ENCODE data around the gene SULT1B1. TPM values are rescaled to one million over a fixed set of nuclear protein-coding genes. Genes with fewer than 3 reads are reported as not detected.
"Not testable (repeated sequence)": the region's sequence is repeated elsewhere in the genome, so short reads cannot be mapped to it uniquely, and the experiment has no call there.

Gene SULT1B1
- not detected in 2 replicates for total RNA-seq (2014; rRNA removed; shearing (Covaris generic))

DNA sequence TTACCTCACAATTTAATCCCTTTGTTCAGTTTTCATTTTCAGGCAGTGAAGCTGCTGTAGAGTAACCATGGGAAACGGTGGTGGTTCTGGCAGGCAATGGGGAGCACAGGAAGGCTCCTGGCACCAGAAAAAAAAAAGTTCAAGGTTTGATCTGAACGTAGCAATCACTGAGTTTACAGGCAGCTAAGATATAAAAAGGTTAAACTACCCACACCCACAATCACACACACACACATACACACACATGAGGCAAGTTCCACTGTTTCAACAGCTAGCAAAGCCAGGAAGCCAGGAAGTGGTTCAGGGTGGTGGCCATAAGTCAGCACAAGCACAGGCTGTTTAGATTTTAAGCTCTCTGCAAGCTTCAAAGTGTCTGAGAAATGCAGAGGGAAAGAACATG, at the start of gene SULT1B1:
Gene SULT1B1 (minus strand): TSS at position 166 of the 400 bp plus-strand sequence. CDS start 5,403 bp downstream, outside the sequence.
- H3K36me3 ChIP-seq (replicated peaks; ENCODE audit: control insufficient read depth, insufficient read depth, low read length) = no peaks in the 10 kb centered on the region
- DNase-seq = no peak
- no peaks in the 10 kb centered on the region for H3K27me3 ChIP-seq (ENCODE audit: control insufficient read depth, insufficient read depth, low read length)
- no peak within 1 kb of the TSS for H3K4me3 ChIP-seq (ENCODE audit: insufficient read depth, low read depth, low read length)

DNA sequence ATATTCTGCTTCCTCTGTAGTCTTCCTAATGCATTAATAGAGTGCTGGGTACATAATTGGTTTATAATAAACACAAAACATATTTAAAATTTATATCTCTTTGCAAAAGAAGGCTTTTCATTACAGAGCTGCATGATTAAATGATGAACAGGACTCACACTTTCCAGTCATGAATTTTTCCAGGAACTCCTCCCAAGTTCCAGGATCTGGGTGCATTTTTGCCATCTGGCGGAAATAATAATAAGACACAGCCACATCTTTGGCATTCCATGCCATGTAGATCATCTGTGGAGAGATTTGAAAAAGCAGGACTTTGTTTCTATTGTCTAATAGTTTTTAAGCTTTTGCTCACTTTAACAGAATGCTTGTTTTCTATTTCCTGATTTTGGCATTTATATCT, 40.2 kb upstream of the SULT1B1 start:
- H3K4me3 ChIP-seq (ENCODE audit: insufficient read depth, low read depth, low read length) = no peak overlapping the region
- no peak for DNase-seq

DNA sequence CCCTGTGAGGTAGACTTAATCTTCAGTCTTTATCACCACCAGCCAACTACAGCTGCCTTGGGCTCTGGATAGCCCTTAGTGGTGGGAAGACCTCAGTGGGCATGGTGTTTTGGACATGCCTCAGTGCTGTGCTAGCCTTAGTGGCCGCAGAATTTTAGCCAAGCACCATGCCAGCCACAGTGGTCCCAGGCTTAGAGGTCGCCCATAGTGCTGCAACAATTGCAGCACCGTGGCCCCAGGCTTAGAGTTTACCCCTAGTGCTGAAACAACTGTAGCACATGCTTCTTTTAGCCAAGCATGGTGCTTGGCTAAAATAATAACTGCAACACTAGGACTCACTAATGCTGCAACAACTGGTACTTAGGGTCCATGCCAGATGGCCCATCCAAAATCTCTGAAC, 38.9 kb upstream of the SULT1B1 start:
- no peak for DNase-seq
- Histone ChIP-seq H3K4me3 (ENCODE audit: insufficient read depth, low read depth, low read length) (no peak overlapping the region), H3K36me3 (replicated peaks; ENCODE audit: control insufficient read depth, insufficient read depth, low read length) (no peaks in the 10 kb centered on the region), H3K27me3 (ENCODE audit: control insufficient read depth, insufficient read depth, low read length) (no peaks in the 10 kb centered on the region)

More for the DNA sequence above, 40.2 kb upstream of the SULT1B1 start:
- no peaks in the 10 kb centered on the region for H3K27me3 ChIP-seq (ENCODE audit: control insufficient read depth, insufficient read depth, low read length)
- no peaks in the 10 kb centered on the region for H3K36me3 ChIP-seq (replicated peaks; ENCODE audit: control insufficient read depth, insufficient read depth, low read length)

DNA sequence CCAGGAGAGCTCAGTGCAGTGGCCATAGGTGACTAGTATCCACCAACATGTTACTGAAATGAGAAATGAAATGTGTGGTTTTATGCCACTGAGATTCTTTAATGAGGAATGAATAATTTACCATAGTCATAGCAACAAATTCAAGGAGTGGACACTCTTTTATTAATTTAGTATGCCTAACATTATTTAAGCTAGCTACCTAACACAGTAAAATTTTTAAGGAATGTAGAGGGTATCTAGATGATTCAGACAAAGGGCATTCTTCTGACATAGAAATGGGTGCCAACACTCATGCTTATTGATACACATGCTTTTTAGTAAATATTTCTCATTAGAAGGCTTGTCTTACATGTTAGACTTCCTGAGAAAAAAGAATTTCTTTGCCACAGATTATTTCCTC, 33.3 kb upstream of the SULT1B1 start:
- DNase-seq = no peak
- H3K27me3 ChIP-seq (ENCODE audit: control insufficient read depth, insufficient read depth, low read length) = no peaks in the 10 kb centered on the region
- no peak overlapping the region for H3K4me3 ChIP-seq (ENCODE audit: insufficient read depth, low read depth, low read length)
- H3K36me3 ChIP-seq (replicated peaks; ENCODE audit: control insufficient read depth, insufficient read depth, low read length) = no peaks in the 10 kb centered on the region

DNA sequence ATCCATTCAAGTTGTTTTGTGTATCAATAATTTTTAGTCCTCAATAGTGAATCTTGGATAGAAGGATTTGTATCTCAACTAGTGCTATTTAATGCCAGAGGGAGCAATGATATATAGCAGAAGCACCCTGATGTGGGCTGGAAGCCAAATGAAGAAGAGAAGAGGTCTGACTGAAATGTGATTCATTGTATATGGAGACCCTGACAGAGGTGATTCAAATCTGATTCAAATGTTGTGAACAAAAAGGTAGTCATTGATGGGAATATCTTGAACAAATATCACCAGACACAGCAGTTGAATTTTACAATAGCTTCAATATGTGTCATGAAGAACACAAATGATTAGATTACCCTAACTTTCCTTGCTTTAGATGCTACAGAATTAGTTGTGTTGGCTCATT, 27.5 kb upstream of the SULT1B1 start:
- H3K36me3 ChIP-seq (replicated peaks; ENCODE audit: control insufficient read depth, insufficient read depth, low read length) = no peaks in the 10 kb centered on the region

DNA sequence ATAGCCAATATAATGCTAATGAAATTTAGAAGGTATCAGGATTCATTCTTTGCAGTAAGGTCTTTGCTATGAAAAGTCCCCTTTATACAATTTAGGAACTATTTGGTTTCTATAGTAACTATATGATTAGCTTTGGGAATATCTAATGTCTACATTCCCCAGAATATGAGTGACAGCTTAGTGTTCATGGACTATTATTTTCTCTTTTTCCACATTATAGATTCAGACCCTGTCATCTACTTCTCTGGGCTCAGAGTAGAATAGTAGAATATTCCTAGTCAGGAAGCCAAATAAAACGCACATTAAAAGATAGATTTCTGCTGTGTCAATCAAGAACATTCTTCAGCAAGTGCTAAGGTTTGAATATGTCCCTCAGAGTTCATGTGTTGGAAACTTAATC, 26.1 kb upstream of the SULT1B1 start:
- Histone ChIP-seq H3K27me3 (ENCODE audit: control insufficient read depth, insufficient read depth, low read length) (no peaks in the 10 kb centered on the region), H3K4me3 (ENCODE audit: insufficient read depth, low read depth, low read length) (no peak overlapping the region), H3K36me3 (replicated peaks; ENCODE audit: control insufficient read depth, insufficient read depth, low read length) (no peaks in the 10 kb centered on the region)
- DNase-seq = no peak

More for the DNA sequence above, 27.5 kb upstream of the SULT1B1 start:
- no peak for DNase-seq
- Histone ChIP-seq H3K4me3 (ENCODE audit: insufficient read depth, low read depth, low read length) (no peak overlapping the region), H3K27me3 (ENCODE audit: control insufficient read depth, insufficient read depth, low read length) (no peaks in the 10 kb centered on the region)

DNA sequence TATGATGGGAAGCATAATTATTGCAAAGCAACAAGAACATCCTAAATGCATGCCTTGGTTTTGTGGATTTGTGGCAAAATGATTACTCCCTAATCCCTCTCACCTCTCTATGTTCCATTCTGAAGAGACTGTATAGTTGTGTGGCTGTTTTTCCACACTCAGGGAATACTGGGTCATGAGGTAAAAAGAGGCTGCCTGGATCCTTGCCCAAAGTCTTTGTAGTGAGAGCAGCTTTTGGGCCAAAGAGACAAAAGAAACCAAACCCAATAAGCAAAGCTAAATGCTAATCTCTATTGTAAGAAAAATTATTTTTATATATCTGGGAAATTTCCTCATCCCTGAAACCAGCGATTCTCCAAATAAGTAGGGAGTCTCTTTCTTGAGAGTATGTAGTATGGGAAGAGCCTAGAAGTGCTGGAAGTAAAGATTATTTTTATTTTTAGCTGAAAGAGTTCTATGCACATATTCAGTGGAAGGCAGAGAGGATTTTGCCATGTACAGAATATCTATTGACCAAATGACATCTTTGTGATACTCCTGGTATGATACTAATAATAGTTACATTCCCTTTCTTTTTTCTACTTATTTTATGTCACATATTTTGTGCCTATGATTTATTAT, 24.9 kb upstream of the SULT1B1 start:
- DNase-seq = no peak
- no peaks in the 10 kb centered on the region for H3K27me3 ChIP-seq (ENCODE audit: control insufficient read depth, insufficient read depth, low read length)
- no peak overlapping the region for H3K4me3 ChIP-seq (ENCODE audit: insufficient read depth, low read depth, low read length)
- H3K36me3 ChIP-seq (replicated peaks; ENCODE audit: control insufficient read depth, insufficient read depth, low read length) = no peaks in the 10 kb centered on the region

DNA sequence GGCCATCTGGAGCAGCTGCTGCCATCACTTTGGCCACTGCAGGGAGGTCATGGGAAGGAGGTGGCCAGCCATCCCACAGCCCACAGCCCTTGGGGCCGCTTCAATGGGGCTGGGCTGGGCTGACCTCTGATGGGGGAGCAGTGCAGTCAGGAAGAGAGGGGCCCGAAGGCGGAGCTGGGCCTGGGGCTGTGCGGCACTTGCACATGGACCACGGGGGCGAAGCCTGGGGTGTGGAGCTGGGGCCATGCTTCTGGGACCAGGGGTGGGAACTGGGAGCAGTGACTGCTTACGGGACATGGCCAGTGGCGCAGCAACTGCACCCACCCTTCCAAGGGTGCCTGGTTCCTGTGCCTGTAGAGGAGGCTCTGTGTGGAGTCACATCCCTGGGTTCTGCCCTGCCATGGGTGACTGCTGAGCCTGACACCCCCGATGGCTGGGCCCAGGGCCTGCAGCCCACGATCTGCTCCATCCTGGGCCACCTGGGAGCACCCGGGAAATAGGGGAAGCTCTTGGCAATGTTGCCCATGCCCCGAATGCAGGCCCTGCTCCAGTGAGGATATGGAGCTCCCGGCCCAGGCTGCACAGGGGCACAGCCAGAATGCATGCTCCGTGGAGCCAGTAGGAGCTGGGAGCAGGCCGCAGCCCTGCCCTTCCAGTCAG, 22.4 kb upstream of the SULT1B1 start:
- H3K36me3 ChIP-seq (replicated peaks; ENCODE audit: control insufficient read depth, insufficient read depth, low read length) = no peaks in the 10 kb centered on the region
- no peak overlapping the region for H3K4me3 ChIP-seq (ENCODE audit: insufficient read depth, low read depth, low read length)
- H3K27me3 ChIP-seq (ENCODE audit: control insufficient read depth, insufficient read depth, low read length) = no peaks in the 10 kb centered on the region
- no peak for DNase-seq

DNA sequence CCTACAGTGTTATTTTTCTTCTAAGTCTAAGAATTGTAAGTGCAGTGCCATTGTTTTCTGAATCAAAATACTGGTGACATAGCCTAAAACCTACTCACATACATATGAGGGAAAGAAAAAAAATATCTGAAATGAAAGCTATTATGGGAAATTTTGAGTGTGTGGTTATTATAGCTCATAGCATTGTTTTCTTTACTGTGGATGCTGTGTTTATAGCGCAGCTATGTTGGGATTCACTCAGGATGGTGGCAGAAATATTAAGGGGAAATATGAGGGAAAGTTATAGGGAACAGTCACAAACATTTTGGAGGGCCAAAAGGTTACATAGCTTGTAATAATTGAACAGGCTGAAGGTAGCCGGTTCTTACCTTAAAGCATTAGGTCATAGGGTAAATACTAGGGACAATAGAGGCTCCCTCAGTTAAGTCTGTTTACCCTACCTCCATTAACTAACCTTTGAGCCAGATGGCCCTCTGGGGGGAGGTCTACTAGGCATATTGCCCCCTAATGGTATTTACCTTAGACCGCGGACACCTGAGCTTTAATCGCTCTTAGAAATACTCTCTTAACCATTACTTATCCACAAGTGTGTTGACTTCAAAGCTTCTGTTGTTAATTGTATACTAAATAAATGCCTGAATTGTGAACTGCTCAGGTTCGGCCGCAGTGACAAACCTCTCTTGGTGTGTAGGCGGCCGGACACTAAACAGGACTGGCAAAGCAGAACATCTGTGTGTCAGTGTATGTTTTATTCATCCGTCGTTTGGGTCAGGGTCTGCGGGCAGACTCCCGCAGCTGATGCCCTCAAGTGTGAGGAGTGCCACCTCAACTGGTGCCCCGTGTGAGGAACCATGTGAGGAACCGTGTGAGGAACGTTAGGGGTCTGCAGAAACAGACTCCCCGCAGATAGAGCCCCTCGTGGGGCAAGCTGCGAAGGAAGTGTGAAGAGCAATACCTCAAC, 21.3 kb upstream of the SULT1B1 start:
- Histone ChIP-seq H3K36me3 (replicated peaks; ENCODE audit: control insufficient read depth, insufficient read depth, low read length) (no peaks in the 10 kb centered on the region), H3K4me3 (ENCODE audit: insufficient read depth, low read depth, low read length) (no peak overlapping the region), H3K27me3 (ENCODE audit: control insufficient read depth, insufficient read depth, low read length) (no peaks in the 10 kb centered on the region)
- DNase-seq = no peak

DNA sequence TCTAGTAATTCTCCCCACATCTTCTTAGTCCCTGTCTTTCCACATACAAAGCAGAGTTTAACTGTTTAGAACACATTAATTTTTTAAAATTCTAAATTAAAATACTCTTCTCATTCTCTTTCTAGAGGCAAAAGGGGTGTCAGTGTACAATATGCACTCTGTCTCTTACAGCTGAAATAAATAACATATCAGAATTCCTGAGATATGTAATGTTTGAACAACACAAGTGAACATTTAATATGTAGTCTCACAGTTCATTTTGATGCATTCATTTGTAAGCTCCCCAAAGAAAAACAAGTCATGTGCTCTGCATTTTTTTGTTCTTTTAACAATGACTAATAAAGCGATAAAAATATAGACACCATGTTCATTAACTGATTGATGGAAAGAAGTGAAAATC, 19.7 kb upstream of the SULT1B1 start:
- H3K27me3 ChIP-seq (ENCODE audit: control insufficient read depth, insufficient read depth, low read length) = no peaks in the 10 kb centered on the region
- H3K36me3 ChIP-seq (replicated peaks; ENCODE audit: control insufficient read depth, insufficient read depth, low read length) = no peaks in the 10 kb centered on the region
- DNase-seq = no peak
- H3K4me3 ChIP-seq (ENCODE audit: insufficient read depth, low read depth, low read length) = no peak overlapping the region

DNA sequence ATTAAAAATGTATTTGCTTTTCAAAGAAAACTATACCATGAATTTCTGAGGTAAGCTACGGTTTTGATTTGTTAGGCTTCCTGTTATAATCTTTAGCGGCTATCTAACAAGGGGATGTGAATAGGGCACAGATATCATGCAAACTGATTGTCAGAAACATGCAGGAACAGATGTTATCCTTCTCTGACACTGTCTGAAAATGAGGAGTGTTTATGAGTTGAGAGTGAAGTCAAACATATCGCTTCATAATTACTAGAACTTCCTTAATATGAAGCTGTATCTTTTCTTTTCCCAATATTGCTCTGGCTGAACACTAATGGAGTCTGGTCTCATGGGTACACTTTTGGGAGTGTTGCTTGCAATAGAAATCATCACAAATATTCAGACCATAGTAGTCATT, 16.3 kb upstream of the SULT1B1 start:
- no peak for DNase-seq
- H3K27me3 ChIP-seq (ENCODE audit: control insufficient read depth, insufficient read depth, low read length) = no peaks in the 10 kb centered on the region
- no peak overlapping the region for H3K4me3 ChIP-seq (ENCODE audit: insufficient read depth, low read depth, low read length)
- H3K36me3 ChIP-seq (replicated peaks; ENCODE audit: control insufficient read depth, insufficient read depth, low read length) = no peaks in the 10 kb centered on the region

DNA sequence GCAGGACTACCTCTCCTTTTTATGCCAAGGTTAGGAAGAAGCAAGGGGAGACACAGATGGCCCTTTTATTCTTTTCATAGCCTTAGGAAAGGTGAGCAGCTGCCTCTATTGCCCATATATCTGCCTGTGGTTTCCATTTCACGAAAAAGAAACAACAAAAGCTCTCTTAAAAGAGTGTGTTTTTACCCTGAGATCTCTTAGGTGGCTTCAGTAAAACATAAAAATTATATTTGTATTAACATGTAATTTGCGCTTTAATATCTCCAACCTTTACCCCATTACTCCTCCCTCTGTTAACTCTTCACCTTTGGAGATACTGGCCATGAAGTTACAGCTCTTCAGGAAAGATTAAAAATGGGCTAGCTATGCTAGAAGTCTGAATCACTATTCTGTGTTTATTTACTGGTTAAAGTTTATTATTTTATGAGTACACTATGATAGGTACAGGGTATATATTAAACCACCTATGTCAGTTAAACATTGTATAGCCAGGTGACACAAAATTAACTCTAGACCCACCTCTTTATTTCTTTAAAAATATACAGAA, 15.0 kb upstream of the SULT1B1 start:
- no peak for DNase-seq
- Histone ChIP-seq H3K36me3 (replicated peaks; ENCODE audit: control insufficient read depth, insufficient read depth, low read length) (no peaks in the 10 kb centered on the region), H3K27me3 (ENCODE audit: control insufficient read depth, insufficient read depth, low read length) (no peaks in the 10 kb centered on the region), H3K4me3 (ENCODE audit: insufficient read depth, low read depth, low read length) (no peak overlapping the region)

DNA sequence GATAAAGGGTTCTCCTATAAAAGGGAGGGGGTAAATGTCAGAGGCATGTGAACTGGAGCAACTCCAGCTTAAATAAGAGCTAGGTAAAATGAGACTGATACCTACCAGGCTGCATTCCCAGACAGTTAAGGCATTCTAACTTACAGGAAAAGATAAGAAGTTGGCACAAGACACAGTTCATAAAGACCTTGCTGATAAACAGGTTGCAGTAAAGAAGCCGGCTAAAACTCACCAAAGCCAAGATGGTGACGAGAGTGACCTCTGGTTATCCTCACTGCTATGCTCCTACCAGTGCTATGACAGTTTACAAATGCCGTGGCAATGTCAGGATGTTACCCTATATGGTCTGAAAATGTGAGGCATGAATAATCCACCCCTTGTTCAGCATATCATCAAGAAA, 13.1 kb upstream of the SULT1B1 start:
- no peak for DNase-seq
- Histone ChIP-seq H3K36me3 (replicated peaks; ENCODE audit: control insufficient read depth, insufficient read depth, low read length) (no peaks in the 10 kb centered on the region), H3K27me3 (ENCODE audit: control insufficient read depth, insufficient read depth, low read length) (no peaks in the 10 kb centered on the region), H3K4me3 (ENCODE audit: insufficient read depth, low read depth, low read length) (no peak overlapping the region)

DNA sequence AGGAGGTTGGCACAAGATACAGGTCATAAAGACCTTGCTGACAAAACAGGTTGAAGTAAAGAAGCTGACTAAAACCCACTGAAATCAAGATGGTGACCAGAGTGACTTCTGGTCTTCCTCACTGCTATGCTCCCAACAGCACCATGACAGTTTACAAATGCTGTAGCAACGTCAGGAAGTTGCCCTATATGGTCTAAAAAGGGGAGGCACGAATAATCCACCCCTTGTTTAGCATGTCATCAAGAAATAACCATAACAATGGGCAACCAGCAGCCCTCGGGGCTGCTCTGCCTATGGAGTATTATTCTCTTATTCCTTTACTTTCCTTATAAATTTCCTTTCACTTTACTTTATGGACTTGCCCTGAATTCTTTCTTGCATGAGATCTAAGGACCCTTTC, 8.1 kb upstream of the SULT1B1 start:
- DNase-seq; H3K36me3 ChIP-seq (replicated peaks; ENCODE audit: control insufficient read depth, insufficient read depth, low read length); H3K27me3 ChIP-seq (ENCODE audit: control insufficient read depth, insufficient read depth, low read length); H3K4me3 ChIP-seq (ENCODE audit: insufficient read depth, low read depth, low read length): not testable (repeated sequence)
